HEK293 (cell line): ENCODE data around the gene COASY.
A peak's percentile ranks its signal among the peaks of the same experiment; 100 is the strongest.

Source experiments
- CTCF ChIA-PET: fragments of 350-600 bp; formaldehyde crosslinking; extraction: SDS; loops from one replicate; lab custom pipeline; 2021; ENCODE audit warnings: antibody characterized with exemption; lab: Yijun Ruan, JAX
- POLR2A ChIA-PET: fragments of 300-600 bp; formaldehyde crosslinking; extraction: SDS; loops from one replicate; lab custom pipeline; 2020; ENCODE audit warnings: antibody characterized with exemption, inconsistent platforms; lab: Yijun Ruan, JAX
- H3K27ac ChIP-seq: fragments of 200-500 bp; sonication (Bioruptor generic); 2 replicates; pipeline ENCODE4 v1.5.1; 2014; ENCODE audit warnings: low read depth, low read length, control low read depth, inconsistent platforms; ENCODE audit errors: extremely low read depth
- H3K36me3 ChIP-seq, 2 experiments: fragments of 200-500 bp in 1 of 2; sonication (Bioruptor generic) in 1 of 2; 1 replicate in 1 of 2; 2 replicates in 1 of 2; pipeline ENCODE4 v1.5.1; 2014 to 2017; ENCODE audit warnings: inconsistent platforms in 2 of 2, low read length in 2 of 2; ENCODE audit not compliant: control insufficient read depth in 2 of 2, insufficient read depth in 1 of 2
- H3K4me1 ChIP-seq: fragments of 200-500 bp; sonication (Bioruptor generic); 2 replicates; pipeline ENCODE4 v1.5.1; 2014; ENCODE audit warnings: mild to moderate bottlenecking, low read length, inconsistent platforms; ENCODE audit not compliant: control insufficient read depth, insufficient read depth
- H3K4me3 ChIP-seq: 2 replicates; pipeline ENCODE4 v1.5.1; 2011; ENCODE audit warnings: low read depth, mild to moderate bottlenecking, control low read depth, low read length, moderate library complexity
- H3K9me3 ChIP-seq: fragments of 200-500 bp; sonication (Bioruptor generic); 2 replicates; pipeline ENCODE4 v1.5.1; 2014; ENCODE audit warnings: low read depth, low read length, inconsistent platforms; ENCODE audit not compliant: control insufficient read depth, insufficient read depth
- CTCF ChIP-seq: fragments of 450-650 bp; formaldehyde crosslinking; IDR thresholded peaks from 2 replicates; pipeline ENCODE4 v1.5.1; 2016; ENCODE audit warnings: missing biosample characterization, missing genetic modification characterization
- GLIS1 ChIP-seq: fragments of 450-650 bp; formaldehyde crosslinking; IDR thresholded peaks from 2 replicates; pipeline ENCODE4 v1.5.1; 2016; ENCODE audit warnings: missing biosample characterization, missing genetic modification characterization
- OVOL3 ChIP-seq: fragments of 450-650 bp; formaldehyde crosslinking; IDR thresholded peaks from 2 replicates; pipeline ENCODE4 v1.5.1; 2016; ENCODE audit warnings: missing biosample characterization, missing genetic modification characterization
- PRDM10 ChIP-seq: fragments of 450-650 bp; formaldehyde crosslinking; IDR thresholded peaks from 2 replicates; pipeline ENCODE4 v1.5.1; 2016; ENCODE audit warnings: missing biosample characterization, missing genetic modification characterization
- SALL2 ChIP-seq: fragments of 450-650 bp; formaldehyde crosslinking; IDR thresholded peaks from 2 replicates; pipeline ENCODE4 v1.5.0; 2017; ENCODE audit warnings: missing biosample characterization, mild to moderate bottlenecking, missing genetic modification characterization, borderline replicate concordance
- SP2 ChIP-seq: fragments of 450-650 bp; formaldehyde crosslinking; IDR thresholded peaks from 2 replicates; pipeline ENCODE4 v1.5.1; 2016; ENCODE audit warnings: missing biosample characterization, missing genetic modification characterization
- YY1 ChIP-seq: fragments of 450-650 bp; formaldehyde crosslinking; IDR thresholded peaks from 2 replicates; pipeline ENCODE4 v1.5.1; 2018; ENCODE audit warnings: missing biosample characterization, missing genetic modification characterization
- ZBTB1 ChIP-seq: fragments of 450-650 bp; formaldehyde crosslinking; IDR thresholded peaks from 2 replicates; pipeline ENCODE4 v1.5.1; 2016; ENCODE audit warnings: missing biosample characterization, missing genetic modification characterization
- ZEB2 ChIP-seq: fragments of 450-650 bp; formaldehyde crosslinking; IDR thresholded peaks from 2 replicates; pipeline ENCODE4 v1.5.1; 2016; ENCODE audit warnings: missing biosample characterization, missing genetic modification characterization
- ZFP69B ChIP-seq: fragments of 450-650 bp; formaldehyde crosslinking; IDR thresholded peaks from 2 replicates; pipeline ENCODE4 v1.5.1; 2016; ENCODE audit warnings: missing biosample characterization, missing genetic modification characterization
- ZNF114 ChIP-seq: fragments of 450-650 bp; formaldehyde crosslinking; IDR thresholded peaks from 2 replicates; pipeline ENCODE4 v1.5.0; 2017; ENCODE audit warnings: missing biosample characterization, missing genetic modification characterization
- ZNF169 ChIP-seq: fragments of 450-650 bp; formaldehyde crosslinking; IDR thresholded peaks from 2 replicates; pipeline ENCODE4 v1.5.1; 2016; ENCODE audit warnings: missing biosample characterization, missing genetic modification characterization
- ZNF24 ChIP-seq: fragments of 450-650 bp; formaldehyde crosslinking; IDR thresholded peaks from 2 replicates; pipeline ENCODE4 v1.5.1; 2016; ENCODE audit warnings: missing biosample characterization, missing genetic modification characterization
- ZNF280C ChIP-seq: fragments of 450-650 bp; formaldehyde crosslinking; IDR thresholded peaks from 2 replicates; pipeline ENCODE4 v1.5.1; 2016; ENCODE audit warnings: missing biosample characterization, missing genetic modification characterization
- ZNF423 ChIP-seq: fragments of 450-650 bp; formaldehyde crosslinking; IDR thresholded peaks from 2 replicates; pipeline ENCODE4 v1.5.1; 2016; ENCODE audit warnings: missing biosample characterization, missing genetic modification characterization
- ZNF558 ChIP-seq: fragments of 450-650 bp; formaldehyde crosslinking; IDR thresholded peaks from 2 replicates; pipeline ENCODE4 v1.5.1; 2016; ENCODE audit warnings: missing biosample characterization, missing genetic modification characterization
- ZNF629 ChIP-seq: fragments of 450-650 bp; formaldehyde crosslinking; IDR thresholded peaks from 2 replicates; pipeline ENCODE4 v1.5.1; 2017; ENCODE audit warnings: missing biosample characterization, missing genetic modification characterization
- ZNF707 ChIP-seq: fragments of 450-650 bp; formaldehyde crosslinking; IDR thresholded peaks from 2 replicates; pipeline ENCODE4 v1.5.1; 2016; ENCODE audit warnings: missing biosample characterization, missing genetic modification characterization
- ZNF76 ChIP-seq: fragments of 450-650 bp; formaldehyde crosslinking; IDR thresholded peaks from 2 replicates; pipeline ENCODE4; 2016; ENCODE audit warnings: low read depth, missing biosample characterization, missing genetic modification characterization, borderline replicate concordance
- ZNF785 ChIP-seq: fragments of 450-650 bp; formaldehyde crosslinking; IDR thresholded peaks from 2 replicates; pipeline ENCODE4 v1.5.1; 2016; ENCODE audit warnings: missing biosample characterization, missing genetic modification characterization
- ZNF843 ChIP-seq: fragments of 450-650 bp; formaldehyde crosslinking; IDR thresholded peaks from 2 replicates; pipeline ENCODE4 v1.5.1; 2016; ENCODE audit warnings: missing biosample characterization, missing genetic modification characterization
- ZSCAN16 ChIP-seq: fragments of 450-650 bp; formaldehyde crosslinking; IDR thresholded peaks from 2 replicates; pipeline ENCODE4 v1.5.1; 2016; ENCODE audit warnings: missing biosample characterization, missing genetic modification characterization
- ZSCAN18 ChIP-seq: fragments of 450-650 bp; formaldehyde crosslinking; IDR thresholded peaks from 2 replicates; pipeline ENCODE4 v1.5.1; 2016; ENCODE audit warnings: missing biosample characterization, missing genetic modification characterization

Gene COASY

GRCh38 chr17:42526031-42526444 is 35.9 kb upstream of the COASY start:
- peaks cover 12% of the 10 kb centered on the region for H3K4me1 ChIP-seq
- H3K36me3 ChIP-seq = peaks cover 0 to 21% of the 10 kb centered on the region in 2 experiments; a peak in 1 of 3 replicates
- no peak overlapping the region for H3K4me3 ChIP-seq
- H3K27ac ChIP-seq = no peak overlapping the region
- H3K9me3 ChIP-seq = no peaks in the 10 kb centered on the region
- peak; percentile 47 for TF ChIP-seq PRDM10 (tag by site-specific recombination)
- no peak for TF ChIP-seq SP2 (tag by site-specific recombination)
- ChIA-PET POLR2A (no interaction called here), CTCF (interaction anchor here (0.6 to 3.6 kb wide), 7 partner anchors 19 to 218 kb away, joined by 3 to 40 read pairs (median 3); no protein-coding TSS in a partner anchor)

GRCh38 chr17:42527932-42528331 is 34.0 kb upstream of the COASY start:
- no peak overlapping the region for H3K27ac ChIP-seq
- CTCF ChIA-PET = interaction anchor here (0.6 to 3.6 kb wide), 46 partner anchors 8 to 771 kb away, joined by 3 to 40 read pairs (median 4); partner anchors contain the start of genes CAVIN1, NAGLU and PSMC3IP
- peaks cover 15% of the 10 kb centered on the region for H3K4me1 ChIP-seq
- TF ChIP-seq ZSCAN16 (tag by site-specific recombination) (peak; percentile 76), ZNF843 (no peak), ZFP69B (no peak)
- TF ChIP-seq, all 188 proteins: peak for 1
- Histone ChIP-seq H3K9me3 (no peaks in the 10 kb centered on the region), H3K36me3 (peaks cover 0 to 2% of the 10 kb centered on the region in 2 experiments; a peak in 1 of 3 replicates), H3K4me3 (no peak overlapping the region)
- POLR2A ChIA-PET = interaction anchor here (0.5 to 1.4 kb wide), 7 partner anchors 8 to 139 kb away, joined by 3 to 10 read pairs (median 3); partner anchors contain the start of genes CAVIN1 and NAGLU

GRCh38 chr17:42529061-42529460 is 32.9 kb upstream of the COASY start:
- H3K4me3 ChIP-seq = no peak overlapping the region
- H3K4me1 ChIP-seq = peaks cover 15% of the 10 kb centered on the region
- CTCF ChIA-PET = interaction anchor here (0.7 to 3.4 kb wide), 6 partner anchors 9 to 206 kb away, joined by 3 to 22 read pairs (median 6); no protein-coding TSS in a partner anchor
- POLR2A ChIA-PET = interaction anchor here (0.6 kb wide), 1 partner anchor 956 kb away, joined by 6 read pairs; no protein-coding TSS in a partner anchor
- TF ChIP-seq ZNF114 = no peak
- TF ChIP-seq ZEB2 (tag by site-specific recombination) = no peak
- TF ChIP-seq OVOL3 (tag by site-specific recombination) = no peak
- no peak for TF ChIP-seq YY1
- TF ChIP-seq ZNF280C (tag by site-specific recombination) = no peak
- no peak for TF ChIP-seq ZNF169 (tag by site-specific recombination)
- no peak for TF ChIP-seq ZBTB1
- no peak for TF ChIP-seq ZNF24 (tag by site-specific recombination)
- TF ChIP-seq SALL2 (tag by site-specific recombination) = no peak
- no peak for TF ChIP-seq ZNF558 (tag by site-specific recombination)
- TF ChIP-seq ZNF629 (tag by site-specific recombination) = no peak
- no peak for TF ChIP-seq ZSCAN18 (tag by site-specific recombination)
- no peak for TF ChIP-seq ZNF707
- TF ChIP-seq CTCF (tag by site-specific recombination) = no peak
- TF ChIP-seq GLIS1 (tag by site-specific recombination) = no peak
- no peak for TF ChIP-seq ZNF785 (tag by site-specific recombination)
- no peak for TF ChIP-seq ZNF76 (tag by site-specific recombination)
- TF ChIP-seq ZNF423 (tag by site-specific recombination) = no peak
- H3K27ac ChIP-seq = no peak overlapping the region
- no peaks in the 10 kb centered on the region for H3K9me3 ChIP-seq
- no peaks in the 10 kb centered on the region for H3K36me3 ChIP-seq
